DLD1 (cell line): ENCODE measurements around the gene CARNS1.
"Not testable (repeated sequence)": the region's sequence is repeated elsewhere in the genome, so short reads cannot be mapped to it uniquely, and the experiment has no call there.

Experiments used
- in situ Hi-C: cut with HindIII; loops from 2 replicates; pipeline ENCODE4 v1.10.0; 2017; ENCODE audit warnings: low sequenced_read_pairs

The CARNS1 gene

DNA sequence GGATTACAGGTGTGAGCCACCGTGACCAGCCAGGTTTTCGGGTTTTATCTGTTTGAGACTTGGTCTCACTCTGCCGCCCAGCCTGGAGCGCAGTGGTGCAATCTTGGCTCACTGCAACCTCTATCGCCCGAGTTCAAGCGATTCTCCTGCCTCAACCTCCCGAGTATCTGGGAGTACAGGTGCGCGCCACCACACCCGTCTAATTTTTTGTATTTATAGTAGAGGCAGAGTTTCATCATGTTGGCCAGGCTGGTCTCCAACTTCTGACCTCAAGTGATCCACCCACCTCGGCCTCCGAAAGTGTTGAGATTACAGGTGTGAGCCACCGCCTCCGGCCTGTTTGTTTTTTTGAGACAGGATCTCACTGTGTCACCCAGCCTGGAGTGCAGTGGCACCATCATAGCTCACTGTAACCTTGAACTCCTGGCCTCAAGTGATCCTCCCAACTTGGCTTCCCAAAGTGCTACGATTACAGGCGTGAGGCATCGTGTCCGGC lies 11.9 kb downstream of the CARNS1 start:
- in situ Hi-C loops: not testable (repeated sequence)

DNA sequence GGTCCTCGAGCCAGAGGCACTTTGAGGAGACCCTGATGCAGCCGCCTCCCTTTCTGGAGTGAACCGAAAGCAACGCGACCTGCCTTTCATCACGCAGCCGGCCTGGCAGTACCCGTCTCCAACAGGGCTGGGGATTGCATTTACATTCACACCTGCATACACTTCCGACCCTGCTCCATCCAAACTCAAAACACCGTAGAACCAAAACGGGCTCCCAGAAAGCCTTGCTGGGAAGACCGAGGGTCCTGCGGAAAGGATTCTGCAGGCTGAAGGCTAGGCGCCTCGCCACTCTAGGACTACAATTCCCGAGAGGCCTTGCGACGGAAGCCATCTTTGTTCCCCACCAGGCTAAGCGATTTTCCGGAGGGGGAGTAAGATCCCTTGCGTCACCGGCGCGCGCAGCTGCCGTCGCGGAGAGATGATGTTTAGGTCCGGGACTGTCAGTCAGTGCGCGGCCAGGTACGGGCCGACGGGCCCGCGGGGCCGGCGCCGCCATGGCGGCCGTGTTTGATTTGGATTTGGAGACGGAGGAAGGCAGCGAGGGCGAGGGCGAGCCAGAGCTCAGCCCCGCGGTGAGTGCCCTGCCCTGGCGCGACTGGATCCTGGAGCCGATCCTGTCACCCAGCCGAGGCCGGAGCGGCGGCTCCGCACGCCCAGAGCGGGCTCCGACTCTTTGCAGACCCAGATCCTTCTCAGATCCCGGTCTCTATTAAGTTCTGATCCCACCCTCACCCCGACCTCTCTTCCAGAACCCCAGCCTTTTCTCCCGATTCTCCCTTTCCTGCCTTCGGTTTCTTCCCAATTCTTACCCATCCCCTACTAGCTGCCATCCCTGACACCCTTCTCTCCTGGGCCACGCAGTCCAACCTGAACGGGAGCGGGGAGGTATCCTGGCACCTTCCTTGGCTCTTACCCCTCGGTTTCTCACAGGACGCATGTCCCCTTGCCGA lies 12.8 kb downstream of the CARNS1 start, which contains the start of gene RPS6KB2:
TSS of gene RPS6KB2 (plus strand) at position 443 of the 950 bp plus-strand sequence. CDS start at position 495, 52 bp downstream.
- in situ Hi-C loops: no loop called here

DNA sequence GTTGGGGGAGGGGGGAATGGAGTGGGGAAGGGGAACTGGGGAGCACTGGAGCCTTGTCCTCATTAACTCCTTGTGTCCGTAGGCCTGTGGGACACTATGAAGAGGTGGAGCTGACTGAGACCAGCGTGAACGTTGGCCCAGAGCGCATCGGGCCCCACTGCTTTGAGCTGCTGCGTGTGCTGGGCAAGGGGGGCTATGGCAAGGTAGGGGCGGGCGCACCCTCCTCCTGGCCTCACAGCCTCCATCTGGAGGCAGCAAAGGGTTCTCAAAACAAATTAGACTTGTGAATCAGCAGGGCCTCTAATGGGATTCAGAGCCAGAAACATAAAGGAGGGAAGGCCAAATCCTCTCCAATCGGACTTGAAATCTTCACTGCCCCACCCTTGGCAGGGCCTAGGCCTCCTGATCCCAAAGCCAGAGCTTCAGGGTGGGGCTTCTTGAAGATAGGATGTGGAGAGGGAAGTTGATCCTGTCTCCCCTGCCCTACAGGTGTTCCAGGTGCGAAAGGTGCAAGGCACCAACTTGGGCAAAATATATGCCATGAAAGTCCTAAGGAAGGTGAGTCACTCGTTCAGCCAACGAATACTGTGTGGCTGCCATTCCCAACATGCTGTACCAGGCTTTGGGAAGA lies 13.7 kb downstream of the CARNS1 start:
- in situ Hi-C loops: no loop called here

DNA sequence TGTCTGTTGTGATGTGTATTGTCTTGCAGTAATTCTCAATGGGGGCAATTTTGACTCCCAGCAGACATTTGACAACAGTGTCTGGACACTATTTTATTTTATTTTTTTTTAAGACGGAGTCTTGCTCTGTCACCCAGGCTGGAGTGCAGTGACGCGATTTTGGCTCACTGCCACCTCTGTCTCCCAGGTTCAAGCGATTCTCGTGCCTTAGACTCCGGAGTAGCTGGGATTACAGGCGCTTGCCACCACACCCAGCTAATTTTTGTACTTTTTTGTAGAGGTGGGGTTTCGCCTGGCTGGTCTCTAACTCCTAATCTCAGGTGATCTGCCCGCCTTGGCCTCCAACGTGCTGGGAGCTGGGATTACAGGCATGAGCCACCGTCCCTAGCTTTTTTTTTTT lies 14.2 kb downstream of the CARNS1 start:
- in situ Hi-C loops: no loop called here

DNA sequence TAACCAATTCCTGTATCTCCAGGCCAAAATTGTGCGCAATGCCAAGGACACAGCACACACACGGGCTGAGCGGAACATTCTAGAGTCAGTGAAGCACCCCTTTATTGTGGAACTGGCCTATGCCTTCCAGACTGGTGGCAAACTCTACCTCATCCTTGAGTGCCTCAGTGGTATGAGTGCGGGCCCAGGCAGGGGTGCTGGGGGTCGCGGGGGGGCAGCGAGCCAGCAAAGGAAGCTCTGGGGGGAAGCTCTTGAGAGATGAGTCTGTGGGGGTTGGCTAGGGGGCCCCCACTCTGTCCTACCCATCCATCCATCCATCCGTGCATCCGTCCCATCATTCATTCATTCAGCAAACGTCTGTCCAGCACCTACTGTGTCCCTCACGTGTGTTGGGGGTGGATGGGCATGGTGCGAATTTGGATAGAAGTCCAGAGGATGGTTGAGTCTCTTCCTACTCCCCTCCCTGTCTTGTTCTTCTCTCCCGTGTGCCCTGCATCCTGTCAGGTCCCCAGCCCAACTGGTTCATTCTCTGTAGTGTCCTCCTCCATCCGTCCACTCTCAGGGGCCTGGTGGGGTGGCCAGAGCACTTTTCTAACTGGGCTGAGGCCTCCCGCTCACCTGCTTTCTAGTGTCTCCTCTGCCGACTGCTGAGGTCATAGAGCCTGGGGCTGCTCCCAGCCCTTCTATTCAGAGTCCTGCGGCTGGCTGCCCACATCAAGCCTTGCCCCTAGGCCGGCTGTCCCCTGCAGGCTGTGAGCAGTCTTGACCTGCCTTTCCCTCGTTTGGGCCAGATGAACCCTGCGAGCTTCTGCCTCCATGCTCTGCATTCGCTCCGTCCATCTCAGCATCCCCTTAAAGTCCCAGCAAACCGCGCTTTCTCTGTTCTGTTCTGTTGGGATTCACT lies 16.1 kb downstream of the CARNS1 start:
- in situ Hi-C loops: no loop called here

DNA sequence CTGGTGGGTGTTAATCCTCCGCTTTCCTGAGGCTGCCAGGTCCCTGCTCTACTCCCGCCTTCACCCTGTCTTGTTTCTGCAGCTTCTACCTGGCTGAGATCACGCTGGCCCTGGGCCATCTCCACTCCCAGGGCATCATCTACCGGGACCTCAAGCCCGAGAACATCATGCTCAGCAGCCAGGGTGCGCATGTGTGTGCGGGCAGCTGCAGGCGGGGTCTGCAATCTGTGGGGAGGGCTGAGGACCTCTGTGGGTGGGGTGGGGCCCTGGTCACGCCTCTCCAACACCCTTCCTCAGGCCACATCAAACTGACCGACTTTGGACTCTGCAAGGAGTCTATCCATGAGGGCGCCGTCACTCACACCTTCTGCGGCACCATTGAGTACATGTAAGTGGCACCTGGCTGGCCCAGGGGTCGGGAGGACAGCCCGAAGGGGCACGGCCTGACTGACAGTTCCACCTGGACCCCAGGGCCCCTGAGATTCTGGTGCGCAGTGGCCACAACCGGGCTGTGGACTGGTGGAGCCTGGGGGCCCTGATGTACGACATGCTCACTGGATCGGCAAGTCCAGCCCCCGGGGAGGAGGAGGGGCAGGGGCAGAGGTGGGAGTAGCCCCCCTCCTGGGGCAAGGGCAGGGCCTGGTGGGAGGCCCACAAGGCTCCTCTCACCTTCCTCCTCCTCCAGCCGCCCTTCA lies 17.3 kb downstream of the CARNS1 start:
- in situ Hi-C loops: no loop called here

DNA sequence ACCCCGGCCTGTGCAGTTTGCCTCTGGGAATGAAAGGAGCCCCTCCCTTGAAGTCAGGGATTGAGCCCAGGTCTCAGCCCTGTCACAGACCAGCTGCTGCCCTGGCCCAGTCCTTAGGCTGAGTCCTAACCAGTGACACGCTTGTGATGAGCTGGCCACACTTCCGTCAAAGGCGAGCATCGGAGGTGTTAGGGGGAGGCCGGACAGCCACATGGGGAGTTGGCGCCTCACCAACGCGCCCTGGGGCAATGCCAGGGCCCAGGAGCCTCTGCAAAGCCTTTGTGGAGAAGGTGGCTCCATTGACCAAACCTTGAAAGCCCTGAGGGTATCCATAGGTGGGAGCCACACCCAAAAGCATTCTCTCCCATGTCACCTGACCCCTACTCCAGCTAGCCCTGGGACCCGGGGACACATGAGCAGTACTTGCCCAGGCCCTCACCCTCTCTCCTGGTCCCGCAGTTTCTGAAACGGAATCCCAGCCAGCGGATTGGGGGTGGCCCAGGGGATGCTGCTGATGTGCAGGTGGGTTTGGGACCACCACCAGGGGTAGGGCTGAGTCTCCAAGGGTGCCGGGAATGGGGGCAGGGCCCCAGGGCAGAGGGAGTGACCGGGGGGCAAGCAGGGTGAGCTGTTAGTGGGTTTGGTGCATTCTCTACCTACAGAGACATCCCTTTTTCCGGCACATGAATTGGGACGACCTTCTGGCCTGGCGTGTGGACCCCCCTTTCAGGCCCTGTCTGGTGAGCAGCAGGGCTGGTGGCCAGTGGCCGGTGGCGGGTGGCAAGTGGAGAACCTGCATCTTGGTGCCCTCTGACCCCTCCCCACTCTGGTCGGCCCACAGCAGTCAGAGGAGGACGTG lies 18.3 kb downstream of the CARNS1 start:
- in situ Hi-C loops: no loop called here

DNA sequence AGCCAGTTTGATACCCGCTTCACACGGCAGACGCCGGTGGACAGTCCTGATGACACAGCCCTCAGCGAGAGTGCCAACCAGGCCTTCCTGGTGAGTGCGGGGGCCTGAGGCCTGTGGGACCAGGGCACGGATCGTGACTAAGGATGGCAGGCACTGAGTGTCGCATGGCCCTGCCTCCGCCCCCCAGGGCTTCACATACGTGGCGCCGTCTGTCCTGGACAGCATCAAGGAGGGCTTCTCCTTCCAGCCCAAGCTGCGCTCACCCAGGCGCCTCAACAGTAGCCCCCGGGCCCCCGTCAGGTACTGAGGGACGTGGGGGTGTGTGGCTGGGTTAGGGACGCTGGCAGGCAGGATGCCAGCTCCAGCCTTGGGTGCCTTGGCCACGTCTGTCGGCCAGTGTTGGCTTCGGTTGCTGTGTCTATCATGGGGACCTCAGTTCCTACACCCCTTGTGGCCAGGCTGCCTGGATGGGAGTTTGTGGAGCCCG lies 19.0 kb downstream of the CARNS1 start:
- in situ Hi-C loops: no loop called here

DNA sequence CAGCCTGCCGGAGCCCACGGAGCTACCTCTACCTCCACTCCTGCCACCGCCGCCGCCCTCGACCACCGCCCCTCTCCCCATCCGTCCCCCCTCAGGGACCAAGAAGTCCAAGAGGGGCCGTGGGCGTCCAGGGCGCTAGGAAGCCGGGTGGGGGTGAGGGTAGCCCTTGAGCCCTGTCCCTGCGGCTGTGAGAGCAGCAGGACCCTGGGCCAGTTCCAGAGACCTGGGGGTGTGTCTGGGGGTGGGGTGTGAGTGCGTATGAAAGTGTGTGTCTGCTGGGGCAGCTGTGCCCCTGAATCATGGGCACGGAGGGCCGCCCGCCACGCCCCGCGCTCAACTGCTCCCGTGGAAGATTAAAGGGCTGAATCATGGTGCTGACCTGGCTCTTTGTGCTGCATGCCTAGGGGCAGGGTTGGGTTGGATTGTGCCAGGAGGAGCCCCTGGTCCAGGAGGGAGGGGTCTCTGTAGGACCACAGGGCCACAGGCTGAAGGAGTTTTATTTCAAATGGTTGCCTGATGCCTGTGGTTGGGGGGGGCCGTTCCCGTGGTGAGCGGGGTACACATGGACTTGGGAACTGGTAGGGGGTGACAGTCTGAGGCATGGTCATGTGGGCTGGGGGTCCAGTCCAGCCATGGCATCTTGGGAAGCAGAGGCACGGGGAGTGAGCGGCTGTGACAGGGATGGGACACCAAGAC lies 19.7 kb downstream of the CARNS1 start:
- in situ Hi-C loops: no loop called here

DNA sequence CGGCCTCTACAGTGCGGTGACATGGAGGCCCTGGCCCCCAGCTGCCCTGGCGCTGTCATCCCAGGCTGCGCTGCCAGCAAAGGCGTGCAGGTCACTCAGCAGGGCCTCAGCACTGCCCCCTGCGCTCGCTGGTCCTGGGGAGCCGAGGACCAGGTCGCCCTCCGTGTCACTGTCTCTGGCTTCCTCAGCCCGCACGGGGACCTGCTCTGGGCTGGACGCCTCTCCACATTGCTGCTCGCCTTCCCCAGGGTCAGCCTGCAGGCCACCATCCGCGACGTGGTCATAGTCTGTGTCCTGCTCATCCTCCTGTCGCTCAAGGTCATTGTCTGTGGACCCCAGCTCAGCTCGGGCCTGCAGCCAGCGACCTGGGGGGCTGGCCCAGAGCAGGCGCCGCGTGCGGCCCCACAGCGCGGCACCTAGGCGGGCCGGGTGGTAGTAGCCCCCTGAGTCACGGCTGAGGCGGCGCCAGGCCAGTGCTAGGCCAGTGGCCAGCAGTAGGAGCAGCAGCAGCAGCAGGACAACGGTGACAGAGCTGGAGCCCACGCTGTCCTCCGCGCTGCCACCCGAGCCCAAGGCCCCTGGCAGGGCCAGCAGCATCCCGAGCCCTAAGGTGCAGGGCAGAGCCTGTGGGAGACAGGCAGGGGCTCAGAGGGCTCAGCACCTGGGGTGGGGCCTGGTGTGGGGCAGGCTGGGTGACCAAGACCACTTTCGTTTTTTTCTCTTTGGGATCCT lies 20.4 kb downstream of the CARNS1 start:
- in situ Hi-C loops: no loop called here

DNA sequence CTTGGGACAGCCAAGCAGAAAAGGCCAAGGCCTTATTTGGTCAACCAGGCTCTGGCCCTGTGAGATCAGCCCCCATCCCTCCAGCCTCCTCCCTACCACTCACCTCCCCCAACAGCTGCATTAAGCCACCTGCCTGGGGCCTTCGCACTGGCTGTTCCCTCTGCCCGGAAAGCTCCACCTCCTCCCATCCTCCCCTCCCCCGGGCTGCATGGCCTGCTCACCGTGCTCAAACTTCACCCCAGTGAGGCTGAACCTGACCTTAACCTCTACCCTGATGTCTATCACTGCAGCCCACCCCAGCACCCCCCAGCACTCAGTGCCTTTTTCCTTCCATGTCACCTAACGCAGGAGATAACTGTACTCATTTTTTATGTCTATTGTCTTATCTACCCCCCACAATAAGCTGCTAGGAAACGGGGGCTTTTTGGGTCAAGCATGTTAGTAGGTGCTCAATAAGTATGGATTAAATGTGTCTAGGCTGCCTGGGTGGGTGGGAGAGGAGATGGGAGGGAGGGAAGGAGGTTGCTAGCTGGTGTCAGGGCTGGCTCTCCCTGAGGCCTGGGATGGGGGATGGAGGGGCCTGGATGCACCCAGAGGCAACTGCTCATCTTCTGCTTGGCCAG lies 21.1 kb downstream of the CARNS1 start:
- in situ Hi-C loops: no loop called here

DNA sequence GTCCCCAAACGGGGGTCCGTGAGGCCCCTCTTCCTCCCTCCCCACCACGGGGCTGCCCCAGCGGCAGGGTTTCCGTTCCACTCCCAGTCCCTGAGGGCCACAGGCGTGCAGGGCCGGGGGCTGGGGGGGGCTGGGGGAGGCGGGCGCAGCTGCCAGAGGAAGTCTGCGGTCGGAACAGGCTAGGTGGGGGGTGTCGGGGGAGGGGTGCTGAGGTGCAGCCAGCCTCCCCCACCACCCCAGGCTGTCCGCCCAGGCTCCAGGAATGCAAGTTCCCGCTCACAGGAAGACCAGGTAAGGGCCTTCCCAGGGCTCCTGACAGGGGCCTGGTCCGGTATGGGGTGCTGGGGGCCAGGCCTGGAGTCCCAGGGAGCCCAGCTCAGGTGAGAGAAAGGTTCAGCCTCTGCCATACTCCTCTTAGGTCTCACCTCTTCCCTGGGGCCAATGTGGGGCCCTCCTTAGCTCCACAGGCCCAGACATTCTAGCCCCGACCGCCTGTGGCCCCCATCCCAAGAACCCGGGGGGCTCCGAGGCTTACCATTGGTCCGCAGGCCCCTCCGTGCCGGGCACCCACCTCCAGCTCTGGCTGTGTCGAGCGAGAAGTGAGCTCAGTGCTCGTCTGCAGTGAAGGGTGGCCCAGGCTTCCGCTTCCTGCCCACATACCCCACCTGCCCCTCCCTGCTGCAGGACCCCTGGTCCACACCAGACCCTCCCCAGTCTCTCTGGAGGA lies 21.8 kb downstream of the CARNS1 start, which contains the start of gene PTPRCAP:
TSS of gene PTPRCAP (minus strand) at position 601 of the 727 bp plus-strand sequence. CDS start at position 538, 63 bp downstream.
- in situ Hi-C loops: no loop called here

DNA sequence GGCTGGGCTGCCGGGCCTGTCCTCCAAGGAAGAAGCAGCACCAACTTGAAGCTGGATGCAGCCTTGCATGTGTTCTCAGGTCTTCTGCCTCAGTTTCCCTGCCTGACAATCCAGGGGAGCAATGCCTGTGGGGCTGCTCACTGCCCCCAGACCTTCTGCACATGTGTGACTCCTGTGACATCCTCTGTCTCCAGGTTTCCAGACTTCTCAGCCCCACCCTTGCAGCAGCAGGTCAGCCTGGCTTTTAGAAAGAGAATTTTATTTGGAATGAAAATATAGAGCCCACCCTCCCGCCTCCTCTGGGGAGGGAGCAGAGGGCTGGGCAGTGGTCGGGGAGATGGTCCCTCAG lies 22.3 kb downstream of the CARNS1 start:
- in situ Hi-C loops: no loop called here

DNA sequence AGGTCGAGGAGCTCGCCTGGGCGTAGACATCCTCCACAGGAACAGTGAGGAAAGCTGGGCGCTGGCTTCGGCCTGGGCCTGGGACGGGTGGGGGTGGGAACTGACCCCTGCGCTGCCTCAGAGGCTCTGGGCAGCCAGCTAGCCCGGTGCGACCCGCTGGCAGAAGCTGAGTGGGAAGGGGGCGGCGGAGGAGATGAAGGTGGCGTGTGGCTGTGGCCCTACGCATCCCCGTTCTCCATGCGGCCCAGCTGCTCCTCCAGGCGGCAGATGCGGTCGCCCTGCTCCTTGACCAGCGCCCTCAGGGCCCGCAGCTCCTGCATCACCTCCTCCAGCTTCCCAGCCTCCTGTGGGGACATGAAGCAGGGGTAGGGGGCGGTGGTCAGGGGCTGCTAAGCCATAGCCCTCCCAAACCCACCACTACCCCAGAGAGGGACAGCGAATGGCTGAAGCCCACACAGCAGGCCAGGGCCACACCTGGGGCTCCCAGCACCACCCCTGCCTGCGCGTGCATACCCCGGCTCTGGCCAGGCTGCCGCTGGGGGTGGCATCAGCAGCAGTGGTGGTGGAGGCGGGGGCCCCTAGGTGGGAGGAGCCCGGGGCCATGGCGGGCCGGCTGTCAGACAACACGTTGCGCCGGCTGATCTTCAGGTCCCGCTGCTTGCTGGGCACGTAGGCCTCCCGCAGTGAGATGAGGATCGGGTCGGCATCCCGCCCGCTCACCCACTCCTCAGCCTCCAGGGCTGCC lies 22.9 kb downstream of the CARNS1 start:
- in situ Hi-C loops: no loop called here

DNA sequence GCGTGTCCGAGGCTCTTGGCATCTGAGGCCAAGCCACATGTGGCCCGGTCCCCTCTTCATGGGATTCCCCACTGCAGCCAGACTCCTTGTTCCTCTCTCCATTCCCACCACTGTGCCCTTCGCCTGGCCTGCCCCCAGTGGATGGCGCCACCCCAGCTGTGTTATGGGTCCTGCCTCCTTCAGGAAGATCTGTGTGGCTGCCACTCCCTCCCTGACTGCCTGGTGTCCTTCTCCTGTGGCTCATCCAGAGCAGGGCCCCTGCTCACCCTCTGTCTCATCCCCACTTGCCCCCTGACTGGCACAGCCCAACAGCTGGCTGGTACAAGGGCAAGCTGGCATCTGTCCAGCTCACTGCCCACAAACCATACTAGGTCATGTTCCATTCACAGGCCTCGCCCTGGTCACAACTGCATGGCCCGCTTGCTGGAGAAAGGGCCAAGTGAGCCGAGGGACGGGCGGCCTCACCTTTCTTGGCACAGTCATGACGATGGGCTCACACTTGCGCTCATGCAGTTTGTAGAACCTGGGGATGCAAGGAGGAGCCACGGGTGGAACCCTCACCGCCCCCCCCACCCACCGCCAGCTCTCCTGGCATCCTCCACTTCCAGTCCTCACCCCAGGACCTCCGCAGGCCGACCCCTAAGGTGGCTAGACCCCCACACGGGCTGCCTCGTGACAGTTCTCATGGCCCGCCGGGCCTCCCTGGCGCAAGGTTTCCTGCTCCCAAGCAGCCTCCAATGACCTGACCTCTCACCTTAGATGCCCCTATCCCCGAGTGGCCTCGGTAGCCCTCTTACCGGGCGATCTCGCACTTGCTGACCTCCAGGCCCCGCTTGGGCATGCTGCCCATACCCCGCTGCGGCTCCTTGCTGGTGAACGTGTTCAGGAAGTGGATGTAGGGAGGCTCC lies 24.1 kb downstream of the CARNS1 start:
- in situ Hi-C loops: no loop called here
